KMS-11 (cell line): ENCODE data around the gene CASP7.
"Not testable (repeated sequence)": the region's sequence is repeated elsewhere in the genome, so short reads cannot be mapped to it uniquely, and the experiment has no call there.

Source experiments
- H2AFZ ChIP-seq: fragments of 200-600 bp; sonication (generic); 2 replicates; pipeline ENCODE4 v1.6.1; 2016; ENCODE audit warnings: antibody characterized with exemption, mixed run types, low read depth
- H3K27ac ChIP-seq: fragments of 200-600 bp; sonication (generic); 2 replicates; pipeline ENCODE4 v1.6.1; 2016; ENCODE audit warnings: mild to moderate bottlenecking, mixed run types
- H3K27me3 ChIP-seq: fragments of 200-600 bp; sonication (generic); 2 replicates; pipeline ENCODE4 v1.6.1; 2017; ENCODE audit warnings: mild to moderate bottlenecking, low read depth, mixed run types, moderate library complexity; ENCODE audit not compliant: insufficient read depth
- H3K36me3 ChIP-seq: fragments of 200-600 bp; sonication (generic); 2 replicates; pipeline ENCODE4 v1.6.1; 2017; ENCODE audit warnings: mild to moderate bottlenecking, mixed run types; ENCODE audit not compliant: insufficient read depth
- H3K4me1 ChIP-seq: fragments of 200-600 bp; sonication (generic); 2 replicates; pipeline ENCODE4 v1.6.1; 2016; ENCODE audit warnings: mild to moderate bottlenecking, low read depth, mixed run types; ENCODE audit not compliant: poor library complexity, severe bottlenecking
- H3K4me2 ChIP-seq: fragments of 200-600 bp; sonication (generic); 2 replicates; pipeline ENCODE4 v1.7.0; 2016; ENCODE audit warnings: mild to moderate bottlenecking, mixed run types
- H3K4me3 ChIP-seq: fragments of 200-600 bp; sonication (generic); IDR thresholded peaks from 2 replicates; pipeline ENCODE4 v1.6.1; 2017; ENCODE audit warnings: low read depth, low read length, mixed read lengths; ENCODE audit not compliant: insufficient read depth
- H3K79me2 ChIP-seq: fragments of 200-600 bp; sonication (generic); 2 replicates; pipeline ENCODE4 v1.6.1; 2016; ENCODE audit warnings: low read depth, mixed run types; ENCODE audit not compliant: insufficient read depth
- H3K9ac ChIP-seq: fragments of 200-600 bp; sonication (generic); 2 replicates; pipeline ENCODE4 v1.6.1; 2016; ENCODE audit warnings: mild to moderate bottlenecking, mixed run types
- H4K20me1 ChIP-seq: fragments of 200-600 bp; sonication (generic); 2 replicates; pipeline ENCODE4 v1.6.1; 2016; ENCODE audit warnings: mild to moderate bottlenecking, mixed run types; ENCODE audit not compliant: insufficient read depth
- TF ChIP-seq, protein P1 (sequence below): fragments of 200-600 bp; sonication (generic); conservative IDR thresholded peaks from 2 replicates; pipeline ENCODE4 v1.6.1; 2017; ENCODE audit warnings: low read depth, mild to moderate bottlenecking, antibody characterized with exemption, low read length, moderate library complexity, mixed read lengths

CASP7 gene

DNA sequence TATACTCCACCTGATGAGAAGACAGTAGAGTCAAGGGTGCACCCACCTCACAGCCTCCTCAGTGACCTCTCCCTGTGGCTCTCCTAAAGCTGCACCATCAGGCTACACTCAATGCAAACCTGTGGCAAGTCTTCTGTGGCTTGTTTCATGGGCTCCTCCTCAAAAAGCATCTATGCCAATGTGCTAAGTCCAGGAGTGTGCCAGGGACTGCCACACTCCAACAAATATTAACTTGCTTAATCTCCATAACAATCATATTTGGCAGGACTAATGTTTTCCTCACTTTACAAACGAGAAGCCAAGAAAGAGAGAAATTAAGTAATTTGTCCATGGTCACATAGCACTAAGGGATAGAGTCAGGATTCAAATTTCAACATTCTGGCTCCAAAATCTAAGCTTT, 27.8 kb upstream of the CASP7 start:
- Histone ChIP-seq H3K27me3 (no peaks in the 10 kb centered on the region), H3K4me1 (no peaks in the 10 kb centered on the region), H3K27ac (no peak overlapping the region), H3K4me3 (no peak overlapping the region), H3K36me3 (no peaks in the 10 kb centered on the region), H3K9ac (no peak overlapping the region), H4K20me1 (no peaks in the 10 kb centered on the region), H2AFZ (no peak overlapping the region), H3K79me2 (no peaks in the 10 kb centered on the region), H3K4me2 (no peak overlapping the region)
- TF ChIP-seq, protein P1, sequence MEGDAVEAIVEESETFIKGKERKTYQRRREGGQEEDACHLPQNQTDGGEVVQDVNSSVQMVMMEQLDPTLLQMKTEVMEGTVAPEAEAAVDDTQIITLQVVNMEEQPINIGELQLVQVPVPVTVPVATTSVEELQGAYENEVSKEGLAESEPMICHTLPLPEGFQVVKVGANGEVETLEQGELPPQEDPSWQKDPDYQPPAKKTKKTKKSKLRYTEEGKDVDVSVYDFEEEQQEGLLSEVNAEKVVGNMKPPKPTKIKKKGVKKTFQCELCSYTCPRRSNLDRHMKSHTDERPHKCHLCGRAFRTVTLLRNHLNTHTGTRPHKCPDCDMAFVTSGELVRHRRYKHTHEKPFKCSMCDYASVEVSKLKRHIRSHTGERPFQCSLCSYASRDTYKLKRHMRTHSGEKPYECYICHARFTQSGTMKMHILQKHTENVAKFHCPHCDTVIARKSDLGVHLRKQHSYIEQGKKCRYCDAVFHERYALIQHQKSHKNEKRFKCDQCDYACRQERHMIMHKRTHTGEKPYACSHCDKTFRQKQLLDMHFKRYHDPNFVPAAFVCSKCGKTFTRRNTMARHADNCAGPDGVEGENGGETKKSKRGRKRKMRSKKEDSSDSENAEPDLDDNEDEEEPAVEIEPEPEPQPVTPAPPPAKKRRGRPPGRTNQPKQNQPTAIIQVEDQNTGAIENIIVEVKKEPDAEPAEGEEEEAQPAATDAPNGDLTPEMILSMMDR = no peak

DNA sequence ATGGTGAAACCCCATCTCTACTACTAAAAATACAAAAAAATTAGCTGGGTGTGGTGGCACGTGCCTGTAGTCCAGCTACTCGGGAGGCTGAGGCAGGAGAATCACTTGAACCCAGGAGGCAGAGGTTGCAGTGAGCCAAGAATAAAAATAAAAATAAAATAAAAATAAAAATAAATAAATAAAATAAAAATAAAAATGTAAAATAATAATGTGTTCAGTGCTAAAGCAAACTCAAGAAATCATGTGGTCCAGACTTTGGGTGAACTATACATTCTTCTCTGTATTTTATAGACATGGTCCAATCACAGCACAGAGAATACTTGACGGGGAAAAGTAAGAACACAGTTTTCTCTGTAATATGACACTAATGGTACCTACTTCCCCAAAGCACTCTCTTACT, 27.3 kb upstream of the CASP7 start:
- not testable (repeated sequence) for H3K4me1 ChIP-seq, H4K20me1 ChIP-seq, H3K27ac ChIP-seq, H2AFZ ChIP-seq, H3K4me3 ChIP-seq, H3K27me3 ChIP-seq, H3K36me3 ChIP-seq, H3K4me2 ChIP-seq, H3K9ac ChIP-seq, H3K79me2 ChIP-seq

DNA sequence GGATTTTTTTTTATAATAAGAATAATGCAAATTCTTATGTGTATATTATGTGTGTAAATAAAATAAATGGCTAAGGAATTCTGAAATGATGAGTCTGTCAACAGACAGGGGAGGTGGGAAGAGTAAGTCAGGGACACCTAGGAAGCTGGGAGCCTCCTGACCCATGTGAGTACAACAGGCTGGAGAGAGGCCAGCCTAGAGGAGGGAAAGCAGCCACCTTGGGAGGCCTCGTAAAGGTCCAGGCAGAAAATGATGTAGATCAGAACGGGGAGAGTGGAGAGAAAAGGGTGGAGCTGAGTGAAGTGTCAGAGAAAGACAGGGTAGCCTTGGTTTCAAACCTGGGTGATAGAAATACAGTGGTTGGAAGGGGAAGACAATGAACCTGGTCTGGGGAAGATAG, 22.8 kb upstream of the CASP7 start:
- H3K79me2 ChIP-seq = no peaks in the 10 kb centered on the region
- H3K4me2 ChIP-seq = no peak overlapping the region
- no peak overlapping the region for H3K9ac ChIP-seq
- H3K27me3 ChIP-seq = no peaks in the 10 kb centered on the region
- no peaks in the 10 kb centered on the region for H4K20me1 ChIP-seq
- no peaks in the 10 kb centered on the region for H3K36me3 ChIP-seq
- no peaks in the 10 kb centered on the region for H3K4me1 ChIP-seq
- no peak overlapping the region for H3K4me3 ChIP-seq
- no peak overlapping the region for H3K27ac ChIP-seq
- TF ChIP-seq, protein P1 = no peak
- no peak overlapping the region for H2AFZ ChIP-seq

DNA sequence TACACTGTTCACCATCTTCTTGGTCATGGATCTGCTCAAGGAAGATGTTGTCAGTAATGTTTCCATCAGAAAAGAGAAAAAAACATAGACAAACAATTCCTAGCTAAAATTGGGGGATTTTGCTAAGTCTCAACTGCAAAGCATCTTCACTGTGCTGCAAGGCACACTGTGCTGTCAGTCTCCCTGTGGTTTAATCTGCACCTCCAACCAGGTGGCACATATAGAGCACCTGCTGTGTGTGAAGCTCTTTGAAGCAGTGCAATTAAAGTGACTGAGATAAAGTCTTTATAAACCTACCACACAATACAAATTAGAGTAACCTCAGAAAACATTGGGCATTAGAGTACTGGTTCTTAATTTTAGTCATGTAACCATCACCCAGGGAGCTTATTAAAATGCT, 22.2 kb upstream of the CASP7 start:
- TF ChIP-seq, protein P1 = no peak

DNA sequence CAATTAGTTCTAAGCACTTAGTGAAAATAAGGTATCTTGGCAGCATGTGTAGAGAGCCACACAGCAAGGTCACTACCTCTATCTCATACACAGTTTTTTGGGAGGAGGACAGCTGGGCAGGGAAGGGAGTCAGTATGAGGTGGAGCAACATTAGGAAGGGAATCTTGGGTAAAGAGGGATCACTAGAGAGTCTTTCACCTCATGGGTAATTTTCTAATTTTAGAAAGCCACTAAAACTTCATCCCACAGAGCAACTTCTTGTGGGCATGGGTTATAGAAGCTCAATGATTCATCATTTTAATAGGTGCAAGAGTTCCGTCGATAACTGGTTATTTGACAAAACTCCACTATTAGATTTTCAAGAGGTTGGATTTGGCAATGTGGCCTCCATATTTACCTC, 18.4 kb upstream of the CASP7 start:
- Histone ChIP-seq H3K27me3 (no peaks in the 10 kb centered on the region), H2AFZ (no peak overlapping the region), H3K4me3 (no peak overlapping the region), H3K36me3 (no peaks in the 10 kb centered on the region), H3K27ac (no peak overlapping the region), H3K4me1 (no peaks in the 10 kb centered on the region), H3K4me2 (no peak overlapping the region), H4K20me1 (no peaks in the 10 kb centered on the region), H3K9ac (no peak overlapping the region), H3K79me2 (no peaks in the 10 kb centered on the region)
- TF ChIP-seq, protein P1 = no peak

More for the DNA sequence above, 22.2 kb upstream of the CASP7 start:
- H3K4me1 ChIP-seq = no peaks in the 10 kb centered on the region
- H3K36me3 ChIP-seq = no peaks in the 10 kb centered on the region
- H2AFZ ChIP-seq = no peak overlapping the region
- H3K79me2 ChIP-seq = no peaks in the 10 kb centered on the region
- H3K27me3 ChIP-seq = no peaks in the 10 kb centered on the region
- H3K27ac ChIP-seq = no peak overlapping the region
- H3K4me2 ChIP-seq = no peak overlapping the region
- H3K9ac ChIP-seq = no peak overlapping the region
- H3K4me3 ChIP-seq = no peak overlapping the region
- H4K20me1 ChIP-seq = no peaks in the 10 kb centered on the region
